DOHH2 (cell line): ENCODE measurements around the gene DCLK3.

Source experiments
- H3F3A ChIP-seq: fragments of 200-600 bp; sonication (generic), shearing (Covaris generic); 2 replicates; pipeline ENCODE4 v1.6.0; 2016; ENCODE audit warnings: antibody characterized with exemption, mild to moderate bottlenecking; ENCODE audit not compliant: control insufficient read depth, insufficient read depth
- H3K27ac ChIP-seq: fragments of 200-600 bp; sonication (generic); 2 replicates; pipeline ENCODE4 v1.5.1; 2014; ENCODE audit warnings: low read depth, mild to moderate bottlenecking, low read length, moderate library complexity
- H3K27me3 ChIP-seq: fragments of 200-600 bp; sonication (generic); 2 replicates; pipeline ENCODE4 v1.6.1; 2014; ENCODE audit warnings: mild to moderate bottlenecking, low read length, mixed read lengths; ENCODE audit not compliant: control insufficient read depth
- H3K36me3 ChIP-seq: fragments of 200-600 bp; sonication (generic); 2 replicates; pipeline ENCODE4 v1.6.1; 2014; ENCODE audit warnings: mild to moderate bottlenecking, low read length, moderate library complexity, mixed read lengths; ENCODE audit not compliant: control insufficient read depth
- H3K4me1 ChIP-seq: fragments of 200-600 bp; sonication (generic); 2 replicates; pipeline ENCODE4 v1.6.1; 2014; ENCODE audit warnings: mild to moderate bottlenecking, low read length, mixed read lengths; ENCODE audit not compliant: control insufficient read depth
- H3K4me2 ChIP-seq: fragments of 200-600 bp; sonication (generic); 2 replicates; pipeline ENCODE4 v1.6.0; 2014; ENCODE audit warnings: mild to moderate bottlenecking, low read length, moderate library complexity
- H3K4me3 ChIP-seq: fragments of 200-600 bp; sonication (generic); 2 replicates; pipeline ENCODE4 v1.5.1; 2014; ENCODE audit warnings: mild to moderate bottlenecking, low read length, mixed read lengths
- H3K79me2 ChIP-seq: fragments of 200-600 bp; sonication (generic); 2 replicates; pipeline ENCODE4 v1.6.1; 2014; ENCODE audit warnings: mild to moderate bottlenecking, low read length, mixed read lengths; ENCODE audit not compliant: control insufficient read depth
- H3K9me2 ChIP-seq: fragments of 200-600 bp; sonication (generic); replicated peaks from 2 replicates; pipeline ENCODE4 v1.6.1; 2014; ENCODE audit warnings: mild to moderate bottlenecking, low read length, mixed read lengths; ENCODE audit not compliant: control insufficient read depth
- H3K9me3 ChIP-seq: fragments of 200-600 bp; sonication (generic); 2 replicates; pipeline ENCODE4 v1.6.1; 2014; ENCODE audit warnings: antibody characterized with exemption, low read length, mixed read lengths; ENCODE audit not compliant: control insufficient read depth, insufficient read depth
- H4K20me1 ChIP-seq: fragments of 200-600 bp; sonication (generic); 2 replicates; pipeline ENCODE4 v1.6.0; 2014; ENCODE audit warnings: low read depth, mild to moderate bottlenecking, antibody characterized with exemption, low read length, moderate library complexity; ENCODE audit not compliant: control insufficient read depth, insufficient read depth
- EZH2phosphoT487 ChIP-seq: fragments of 200-600 bp; sonication (generic); IDR thresholded peaks from 2 replicates; pipeline ENCODE4 v1.6.1; 2017; ENCODE audit warnings: borderline replicate concordance, mild to moderate bottlenecking, antibody characterized with exemption, low read length, moderate library complexity, mixed read lengths
- TF ChIP-seq, protein P1 (sequence below): fragments of 200-600 bp; sonication (generic); IDR thresholded peaks from one replicate; pipeline ENCODE4 v1.5.1; 2014; ENCODE audit warnings: antibody characterized with exemption, mild to moderate bottlenecking, low read depth, low read length; ENCODE audit not compliant: poor library complexity, severe bottlenecking

DCLK3 gene

DNA sequence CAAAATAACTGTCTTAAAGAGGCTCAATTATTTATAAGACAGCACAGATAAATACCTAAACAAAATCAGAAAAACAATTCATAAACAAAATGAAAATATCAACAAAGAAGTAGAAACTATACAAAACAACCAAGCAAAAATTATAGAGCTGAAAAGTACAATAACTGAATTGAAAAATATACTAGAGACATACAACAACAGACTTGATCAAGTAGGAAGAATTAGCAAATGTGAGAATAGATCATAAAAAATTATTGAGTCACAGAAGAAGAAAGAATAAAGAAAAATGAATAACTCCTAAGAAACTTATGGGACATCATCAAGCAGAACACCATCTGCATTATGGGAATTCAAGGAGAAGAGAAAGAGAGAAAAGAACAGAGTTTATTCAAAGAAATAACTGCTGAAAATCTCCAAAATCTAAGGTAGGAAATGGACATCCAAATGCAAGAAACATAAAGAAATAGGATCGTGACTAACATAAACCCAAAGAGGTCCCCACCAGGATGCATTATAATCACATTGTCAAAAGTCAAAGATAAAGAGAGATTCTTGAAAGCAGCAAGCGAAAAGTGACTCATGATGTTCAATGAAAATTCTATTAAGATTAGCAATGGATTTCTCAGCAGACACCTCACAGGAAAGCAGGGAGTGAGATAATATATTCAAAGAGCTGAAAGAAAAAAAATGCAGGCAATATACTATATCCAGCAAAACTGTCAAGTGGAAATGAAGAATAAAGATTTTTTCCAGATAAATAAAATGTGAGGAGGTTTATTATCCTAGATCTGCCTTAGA lies 85.9 kb downstream of the DCLK3 start:
- H3K4me2 ChIP-seq: no peak overlapping the region
- H3K4me3 ChIP-seq: no peak overlapping the region

DNA sequence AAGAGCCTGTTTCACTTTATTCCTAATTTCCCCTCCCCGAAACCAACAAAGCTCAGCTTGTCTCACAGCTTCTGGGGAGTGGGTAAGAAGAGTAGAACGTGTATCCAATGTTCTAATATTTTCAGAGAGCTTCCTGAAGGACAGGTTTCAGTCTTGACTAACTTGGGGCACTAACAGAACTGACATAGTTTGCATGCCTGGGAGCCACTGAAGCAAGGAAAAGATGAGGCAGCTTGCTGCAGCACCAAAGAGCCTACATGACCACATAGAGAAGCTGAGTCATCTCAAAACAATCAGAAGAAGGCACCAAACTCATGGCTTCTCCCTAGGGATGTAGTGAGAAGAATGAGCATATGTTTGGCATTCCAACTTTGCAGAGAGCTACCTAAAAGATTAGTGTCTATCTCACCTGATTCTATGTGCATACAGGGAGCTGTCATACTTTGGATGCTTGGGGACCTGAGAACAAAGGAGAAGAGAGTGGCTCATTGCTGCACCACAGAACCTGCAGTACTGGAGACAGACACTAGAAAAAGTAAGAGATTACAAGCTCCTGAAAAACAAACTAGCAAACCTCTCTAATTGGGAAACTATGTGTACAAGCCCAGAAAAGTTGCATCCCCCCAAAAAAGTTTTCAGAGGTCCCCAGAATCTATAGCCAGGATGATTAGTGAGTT lies 86.9 kb downstream of the DCLK3 start:
- no peaks in the 10 kb centered on the region for H3K27me3 ChIP-seq
- no peak overlapping the region for H3K4me2 ChIP-seq
- TF ChIP-seq, protein P1, sequence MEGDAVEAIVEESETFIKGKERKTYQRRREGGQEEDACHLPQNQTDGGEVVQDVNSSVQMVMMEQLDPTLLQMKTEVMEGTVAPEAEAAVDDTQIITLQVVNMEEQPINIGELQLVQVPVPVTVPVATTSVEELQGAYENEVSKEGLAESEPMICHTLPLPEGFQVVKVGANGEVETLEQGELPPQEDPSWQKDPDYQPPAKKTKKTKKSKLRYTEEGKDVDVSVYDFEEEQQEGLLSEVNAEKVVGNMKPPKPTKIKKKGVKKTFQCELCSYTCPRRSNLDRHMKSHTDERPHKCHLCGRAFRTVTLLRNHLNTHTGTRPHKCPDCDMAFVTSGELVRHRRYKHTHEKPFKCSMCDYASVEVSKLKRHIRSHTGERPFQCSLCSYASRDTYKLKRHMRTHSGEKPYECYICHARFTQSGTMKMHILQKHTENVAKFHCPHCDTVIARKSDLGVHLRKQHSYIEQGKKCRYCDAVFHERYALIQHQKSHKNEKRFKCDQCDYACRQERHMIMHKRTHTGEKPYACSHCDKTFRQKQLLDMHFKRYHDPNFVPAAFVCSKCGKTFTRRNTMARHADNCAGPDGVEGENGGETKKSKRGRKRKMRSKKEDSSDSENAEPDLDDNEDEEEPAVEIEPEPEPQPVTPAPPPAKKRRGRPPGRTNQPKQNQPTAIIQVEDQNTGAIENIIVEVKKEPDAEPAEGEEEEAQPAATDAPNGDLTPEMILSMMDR: no peak
- no peak for TF ChIP-seq EZH2phosphoT487

More for the DNA sequence above, 85.9 kb downstream of the DCLK3 start:
- Histone ChIP-seq H3F3A (no peaks in the 10 kb centered on the region), H3K27ac (no peak overlapping the region), H4K20me1 (no peaks in the 10 kb centered on the region), H3K36me3 (no peaks in the 10 kb centered on the region), H3K9me2 (no peaks in the 10 kb centered on the region), H3K27me3 (no peaks in the 10 kb centered on the region), H3K79me2 (no peaks in the 10 kb centered on the region), H3K9me3 (peaks cover 8% of the 10 kb centered on the region; the same call in 1 of the 2 replicates), H3K4me1 (peaks cover 16% of the 10 kb centered on the region)
- TF ChIP-seq EZH2phosphoT487: no peak
- TF ChIP-seq, protein P1: no peak

DNA sequence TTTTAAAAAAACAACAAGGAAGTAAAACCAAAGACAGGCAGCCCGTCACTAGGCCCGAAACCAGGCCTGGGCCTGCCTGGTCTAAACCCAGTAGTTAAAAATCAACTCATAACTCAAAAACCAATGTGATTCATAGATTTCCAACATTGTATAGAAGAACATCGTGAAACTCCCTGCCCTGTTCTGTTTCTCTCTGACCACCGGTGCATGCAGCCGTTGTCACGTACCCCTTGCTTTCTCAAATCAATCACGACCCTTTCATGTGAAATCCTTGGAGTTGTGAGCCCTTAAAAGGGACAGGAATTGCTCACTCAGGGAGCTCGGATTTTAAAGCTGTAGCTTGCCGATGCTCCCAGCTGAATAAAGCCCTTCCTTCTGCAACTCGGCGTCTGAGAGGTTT lies 89.5 kb downstream of the DCLK3 start:
- no peak overlapping the region for H3K4me2 ChIP-seq
- no peak overlapping the region for H3K27ac ChIP-seq
- no peak overlapping the region for H3K4me3 ChIP-seq
- no peaks in the 10 kb centered on the region for H3K9me2 ChIP-seq
- no peaks in the 10 kb centered on the region for H3K9me3 ChIP-seq
- no peaks in the 10 kb centered on the region for H3K79me2 ChIP-seq
- H3F3A ChIP-seq: no peaks in the 10 kb centered on the region
- H3K27me3 ChIP-seq: peaks cover 3% of the 10 kb centered on the region; the same call in 1 of the 2 replicates
- H4K20me1 ChIP-seq: no peaks in the 10 kb centered on the region
- no peak for TF ChIP-seq EZH2phosphoT487
- peaks cover 9% of the 10 kb centered on the region for H3K4me1 ChIP-seq
- H3K36me3 ChIP-seq: no peaks in the 10 kb centered on the region

More for the DNA sequence above, 86.9 kb downstream of the DCLK3 start:
- Histone ChIP-seq H3K4me1 (peaks cover 16% of the 10 kb centered on the region), H3K79me2 (no peaks in the 10 kb centered on the region), H3F3A (no peaks in the 10 kb centered on the region), H3K4me3 (no peak overlapping the region), H3K9me2 (no peaks in the 10 kb centered on the region), H3K27ac (no peak overlapping the region), H4K20me1 (no peaks in the 10 kb centered on the region), H3K9me3 (peaks cover 8% of the 10 kb centered on the region; the same call in 1 of the 2 replicates), H3K36me3 (no peaks in the 10 kb centered on the region)

DNA sequence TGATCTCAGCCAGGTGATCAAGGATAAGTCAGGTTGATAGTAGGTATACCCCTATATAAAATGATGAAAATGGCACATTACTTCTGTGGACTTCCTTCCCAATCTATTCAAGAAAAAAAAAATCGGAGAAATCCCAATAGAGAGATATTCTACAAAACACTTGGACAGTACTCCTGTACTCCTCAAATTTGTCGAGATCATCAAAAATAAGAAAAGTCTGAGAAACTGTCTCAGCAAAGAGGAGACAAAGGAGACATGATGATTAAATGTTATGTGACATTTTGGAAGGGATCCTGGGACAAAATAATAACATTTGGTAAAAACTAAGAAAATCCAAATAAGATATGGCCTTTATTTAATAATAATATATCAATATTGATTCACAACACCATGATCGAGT lies 94.6 kb downstream of the DCLK3 start:
- Histone ChIP-seq H3K79me2 (no peaks in the 10 kb centered on the region), H3K4me3 (no peak overlapping the region), H3K9me2 (no peaks in the 10 kb centered on the region), H3K27me3 (peaks cover 3% of the 10 kb centered on the region; the same call in 1 of the 2 replicates), H3K9me3 (no peaks in the 10 kb centered on the region), H3K4me2 (no peak overlapping the region), H3F3A (no peaks in the 10 kb centered on the region), H3K36me3 (no peaks in the 10 kb centered on the region), H3K27ac (no peak overlapping the region), H4K20me1 (no peaks in the 10 kb centered on the region), H3K4me1 (no peaks in the 10 kb centered on the region)
- TF ChIP-seq, protein P1: no peak
- no peak for TF ChIP-seq EZH2phosphoT487
